Adrenal gland (tissue), 5 donors: Measurements from ENCODE around the gene ARHGAP23.
A peak's percentile ranks its signal among the peaks of the same experiment; 100 is the strongest.

Experiments used
- POLR2A ChIP-seq, 2 donors: fragments of 450-650 bp; IDR thresholded peaks; one replicate each; pipeline ENCODE4 v1.6.1; 2017; ENCODE audit warnings: antibody characterized with exemption in 2 of 2, mild to moderate bottlenecking in 2 of 2, moderate library complexity in 1 of 2
- TF ChIP-seq, protein P1 (sequence below), 6 experiments: fragments of 450-650 bp in 4 of 6; fragments of 200-600 bp in 2 of 6; sonication (generic) in 1 of 6; IDR thresholded peaks; 1 replicate in 5 of 6; 2 replicates in 1 of 6; pipeline versions ENCODE4 v1.5.1 to v1.8.0; 2016 to 2021; ENCODE audit warnings: antibody characterized with exemption in 6 of 6, mild to moderate bottlenecking in 2 of 6, moderate library complexity in 1 of 6
- donor health status: DM: no; HTN: no; CAD: no.

DNA sequence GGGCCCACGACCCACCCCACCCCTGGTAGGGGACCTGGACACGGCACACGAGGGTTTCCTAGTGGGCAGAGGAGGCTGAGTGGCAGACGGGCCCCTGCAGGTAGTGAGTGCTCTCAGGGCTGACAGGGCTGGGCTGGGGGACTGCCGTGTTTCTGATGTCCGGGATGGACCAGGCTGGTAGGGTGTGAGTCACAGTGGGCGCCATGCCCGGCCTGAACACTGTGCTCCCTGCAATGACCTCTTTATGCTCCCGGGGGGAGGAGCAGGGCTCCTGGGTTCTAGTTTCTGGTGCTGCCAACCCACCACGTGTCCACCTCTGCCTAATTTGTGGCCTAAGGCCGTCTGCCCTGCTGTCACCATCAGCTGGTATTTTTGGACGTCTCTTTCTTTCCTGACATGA, 26.3 kb downstream of the ARHGAP23 start:
- peak in 1 of 2 donors; percentile 40 for TF ChIP-seq POLR2A (IDR thresholded peaks at IDR 0.05)
- TF ChIP-seq, protein P1, sequence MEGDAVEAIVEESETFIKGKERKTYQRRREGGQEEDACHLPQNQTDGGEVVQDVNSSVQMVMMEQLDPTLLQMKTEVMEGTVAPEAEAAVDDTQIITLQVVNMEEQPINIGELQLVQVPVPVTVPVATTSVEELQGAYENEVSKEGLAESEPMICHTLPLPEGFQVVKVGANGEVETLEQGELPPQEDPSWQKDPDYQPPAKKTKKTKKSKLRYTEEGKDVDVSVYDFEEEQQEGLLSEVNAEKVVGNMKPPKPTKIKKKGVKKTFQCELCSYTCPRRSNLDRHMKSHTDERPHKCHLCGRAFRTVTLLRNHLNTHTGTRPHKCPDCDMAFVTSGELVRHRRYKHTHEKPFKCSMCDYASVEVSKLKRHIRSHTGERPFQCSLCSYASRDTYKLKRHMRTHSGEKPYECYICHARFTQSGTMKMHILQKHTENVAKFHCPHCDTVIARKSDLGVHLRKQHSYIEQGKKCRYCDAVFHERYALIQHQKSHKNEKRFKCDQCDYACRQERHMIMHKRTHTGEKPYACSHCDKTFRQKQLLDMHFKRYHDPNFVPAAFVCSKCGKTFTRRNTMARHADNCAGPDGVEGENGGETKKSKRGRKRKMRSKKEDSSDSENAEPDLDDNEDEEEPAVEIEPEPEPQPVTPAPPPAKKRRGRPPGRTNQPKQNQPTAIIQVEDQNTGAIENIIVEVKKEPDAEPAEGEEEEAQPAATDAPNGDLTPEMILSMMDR (IDR thresholded peaks at IDR 0.05) = no peak
